NB4 (cell line): ENCODE data around the gene SCLY.
A peak's percentile ranks its signal among the peaks of the same experiment; 100 is the strongest.
"Not testable (repeated sequence)": the region's sequence is repeated elsewhere in the genome, so short reads cannot be mapped to it uniquely, and the experiment has no call there.

ENCODE experiments used
- DNase-seq: peaks from one replicate; pipeline ENCODE4 v3.0.0; 2010; ENCODE audit warnings: low read depth
- H3K4me3 ChIP-seq: one replicate; pipeline ENCODE4 v1.5.1; 2011; ENCODE audit warnings: mild to moderate bottlenecking, low read depth, low read length, moderate library complexity
- MYC ChIP-seq: IDR thresholded peaks from 2 replicates; pipeline ENCODE4 v1.6.1; 2011; ENCODE audit warnings: low read depth, low read length
- POLR2A ChIP-seq: IDR thresholded peaks from 2 replicates; pipeline ENCODE4 v1.6.1; 2011; ENCODE audit warnings: mild to moderate bottlenecking; ENCODE audit not compliant: insufficient read length; ENCODE audit errors: extremely low read depth
- TF ChIP-seq, protein P1 (sequence below): IDR thresholded peaks from 2 replicates; pipeline ENCODE4 v1.6.1; 2011; ENCODE audit warnings: low read depth, low read length
- TF ChIP-seq, protein P2 (sequence below): IDR thresholded peaks from one replicate; pipeline ENCODE4 v1.5.1; 2012; ENCODE audit warnings: low read depth, low read length

SCLY gene

GRCh38 chr2:238027058-238027457 lies 33.7 kb upstream of the SCLY start:
- TF ChIP-seq, protein P1, sequence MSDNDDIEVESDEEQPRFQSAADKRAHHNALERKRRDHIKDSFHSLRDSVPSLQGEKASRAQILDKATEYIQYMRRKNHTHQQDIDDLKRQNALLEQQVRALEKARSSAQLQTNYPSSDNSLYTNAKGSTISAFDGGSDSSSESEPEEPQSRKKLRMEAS = no peak
- TF ChIP-seq, protein P2, sequence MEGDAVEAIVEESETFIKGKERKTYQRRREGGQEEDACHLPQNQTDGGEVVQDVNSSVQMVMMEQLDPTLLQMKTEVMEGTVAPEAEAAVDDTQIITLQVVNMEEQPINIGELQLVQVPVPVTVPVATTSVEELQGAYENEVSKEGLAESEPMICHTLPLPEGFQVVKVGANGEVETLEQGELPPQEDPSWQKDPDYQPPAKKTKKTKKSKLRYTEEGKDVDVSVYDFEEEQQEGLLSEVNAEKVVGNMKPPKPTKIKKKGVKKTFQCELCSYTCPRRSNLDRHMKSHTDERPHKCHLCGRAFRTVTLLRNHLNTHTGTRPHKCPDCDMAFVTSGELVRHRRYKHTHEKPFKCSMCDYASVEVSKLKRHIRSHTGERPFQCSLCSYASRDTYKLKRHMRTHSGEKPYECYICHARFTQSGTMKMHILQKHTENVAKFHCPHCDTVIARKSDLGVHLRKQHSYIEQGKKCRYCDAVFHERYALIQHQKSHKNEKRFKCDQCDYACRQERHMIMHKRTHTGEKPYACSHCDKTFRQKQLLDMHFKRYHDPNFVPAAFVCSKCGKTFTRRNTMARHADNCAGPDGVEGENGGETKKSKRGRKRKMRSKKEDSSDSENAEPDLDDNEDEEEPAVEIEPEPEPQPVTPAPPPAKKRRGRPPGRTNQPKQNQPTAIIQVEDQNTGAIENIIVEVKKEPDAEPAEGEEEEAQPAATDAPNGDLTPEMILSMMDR = no peak
- TF ChIP-seq MYC (no peak), POLR2A (no peak)
- DNase-seq = no peak
- H3K4me3 ChIP-seq = no peak overlapping the region

DNA sequence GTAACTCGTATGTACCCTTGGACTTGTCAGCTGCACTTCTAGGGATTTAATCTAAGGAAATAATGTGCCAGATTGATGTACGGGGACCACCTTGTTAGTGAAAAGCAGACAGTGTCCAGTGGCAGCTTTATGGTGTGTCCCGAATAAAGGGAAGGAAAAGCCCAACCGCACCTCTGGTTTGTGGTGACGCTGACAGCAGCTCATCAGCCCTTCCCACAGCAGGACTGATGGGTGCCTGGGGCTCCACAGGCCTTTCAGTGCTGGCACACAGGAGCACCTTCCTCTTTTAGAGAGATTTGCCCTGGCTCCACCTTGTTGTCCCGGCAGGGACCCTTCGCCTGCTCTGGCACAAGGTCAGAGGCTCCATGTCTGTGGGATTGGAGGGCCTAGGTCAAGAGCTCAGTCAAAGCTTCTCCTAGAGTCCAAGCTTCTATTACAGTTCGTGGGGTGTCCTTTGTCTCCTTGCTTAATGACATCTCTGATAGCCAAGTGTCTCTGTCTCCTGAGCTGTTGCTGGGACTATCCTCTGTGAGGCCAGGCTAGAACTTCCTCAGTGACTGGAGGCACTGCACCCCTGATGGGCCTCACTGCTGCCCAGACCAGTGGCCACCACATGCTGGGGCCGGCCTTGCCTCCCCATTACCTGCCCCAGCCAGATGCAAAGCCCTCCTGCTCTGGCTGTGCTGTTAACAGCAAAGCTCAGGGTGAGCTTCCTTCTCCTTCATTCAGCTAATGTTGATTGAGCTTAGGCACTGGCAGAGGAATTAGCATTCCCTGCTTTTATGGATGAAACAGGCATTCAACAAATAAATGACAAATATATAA lies 33.0 kb upstream of the SCLY start:
- peak; percentile 46 for DNase-seq
- no peak overlapping the region for H3K4me3 ChIP-seq
- no peak for TF ChIP-seq MYC

DNA sequence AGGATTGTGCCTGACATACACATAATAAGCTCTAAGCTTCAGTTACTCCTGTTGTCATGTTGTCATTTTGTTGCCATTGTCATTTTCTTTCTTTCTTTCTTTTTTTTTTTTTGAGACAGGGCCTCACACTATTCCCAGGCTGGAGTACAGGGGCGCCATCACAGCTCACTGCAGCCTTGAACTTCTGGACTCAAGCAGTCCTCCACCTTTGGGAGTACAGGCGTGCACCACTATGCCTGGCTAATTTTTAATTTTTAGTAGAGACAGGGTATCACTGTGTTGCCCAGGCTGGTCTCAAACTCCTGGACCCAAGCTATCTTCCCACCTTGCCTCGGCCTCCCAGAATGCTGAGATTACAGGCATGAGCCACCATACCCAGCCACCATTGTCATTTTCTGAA lies 30.9 kb upstream of the SCLY start:
- no peak overlapping the region for H3K4me3 ChIP-seq
- no peak for DNase-seq
- TF ChIP-seq MYC (no peak), POLR2A (no peak)
- TF ChIP-seq, protein P1 = no peak
- TF ChIP-seq, protein P2 = no peak

DNA sequence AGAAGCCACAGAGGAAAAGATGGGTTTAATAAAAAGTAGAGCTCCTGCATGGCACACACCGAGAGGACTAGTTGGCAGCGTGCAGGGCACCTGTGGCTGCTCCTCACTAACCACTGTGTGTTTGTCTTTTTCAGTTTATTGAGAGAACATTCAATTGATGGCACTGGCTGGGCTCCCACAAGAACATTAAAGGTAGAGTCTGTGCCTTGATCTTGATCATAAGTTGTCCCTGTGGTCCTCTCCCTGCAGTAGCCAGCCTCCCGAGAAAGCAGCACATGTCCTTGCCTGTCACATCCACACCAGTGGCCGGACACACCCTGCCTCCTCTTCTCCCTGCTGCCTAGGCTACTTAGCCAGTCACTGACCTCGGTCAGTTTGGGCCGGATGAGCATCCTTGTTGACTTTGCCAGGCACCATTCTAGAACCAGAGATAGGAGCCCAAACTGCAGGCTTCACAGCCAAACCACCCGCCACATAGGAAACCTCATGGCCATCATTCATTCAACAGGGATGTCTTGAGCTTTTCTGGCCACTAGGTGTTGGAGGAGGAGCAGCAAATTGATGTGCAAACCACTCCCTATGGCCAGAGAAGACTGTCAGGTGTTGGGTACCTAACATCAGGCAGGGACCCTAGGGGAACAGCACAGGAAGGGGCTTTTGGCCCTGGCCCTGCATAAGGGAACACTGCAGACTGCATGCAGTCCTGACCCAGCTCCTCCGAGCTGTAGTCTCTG lies 30.2 kb upstream of the SCLY start:
- TF ChIP-seq POLR2A (no peak), MYC (no peak)
- TF ChIP-seq, protein P2 = peak; percentile 7
- TF ChIP-seq, protein P1 = no peak
- H3K4me3 ChIP-seq = no peak overlapping the region
- no peak for DNase-seq

GRCh38 chr2:238031751-238032150 lies 29.1 kb upstream of the SCLY start:
- no peak for DNase-seq
- no peak overlapping the region for H3K4me3 ChIP-seq
- TF ChIP-seq, protein P2 = no peak
- TF ChIP-seq MYC (no peak), POLR2A (no peak)
- TF ChIP-seq, protein P1 = no peak

- TF ChIP-seq, protein P2 = no peak
- TF ChIP-seq POLR2A (no peak), MYC (no peak)
- TF ChIP-seq, protein P1 = no peak
- DNase-seq = no peak
- no peak overlapping the region for H3K4me3 ChIP-seq
Measured at GRCh38 chr2:238032755-238033337, 28.0 kb upstream of the SCLY start.

- not testable (repeated sequence) for DNase-seq, H3K4me3 ChIP-seq
Measured at GRCh38 chr2:238033991-238034390, 26.8 kb upstream of the SCLY start.
